GM23338 (cell line): ENCODE measurements around the gene GFI1B. TPM values are rescaled to one million over a fixed set of nuclear protein-coding genes. Genes with fewer than 3 reads are reported as not detected.

Source experiments
- ATAC-seq: fragments of 200-7000 bp; cut with Tn5 transposase; 3 replicates; pipeline ENCODE4 v1.9.1; 2020
- DNase-seq: peaks from one replicate; pipeline ENCODE4 v3.0.0-alpha.2; 2015; ENCODE audit warnings: low spot score
- H2AFZ ChIP-seq: fragments of 200-600 bp; sonication (generic); 2 replicates; pipeline ENCODE4 v1.8.0; 2016; ENCODE audit warnings: antibody characterized with exemption, mild to moderate bottlenecking, moderate library complexity
- H3F3A ChIP-seq: fragments of 200-600 bp; sonication (generic); replicated peaks from 2 replicates; pipeline ENCODE4 v1.8.0; 2017; ENCODE audit warnings: antibody characterized with exemption, mixed run types, low read depth
- H3K27ac ChIP-seq: fragments of 200-600 bp; sonication (generic); 2 replicates; pipeline ENCODE4 v1.6.1; 2016; ENCODE audit warnings: low read depth
- H3K27me3 ChIP-seq: fragments of 200-600 bp; sonication (generic); 2 replicates; pipeline ENCODE4 v1.8.0; 2016; ENCODE audit warnings: mild to moderate bottlenecking, mixed run types, moderate library complexity; ENCODE audit not compliant: insufficient read depth
- H3K36me3 ChIP-seq: fragments of 200-600 bp; sonication (generic); 2 replicates; pipeline ENCODE4 v1.8.0; 2016; ENCODE audit warnings: mild to moderate bottlenecking; ENCODE audit not compliant: insufficient read depth
- H3K4me1 ChIP-seq: fragments of 200-600 bp; sonication (generic); 2 replicates; pipeline ENCODE4 v1.8.0; 2016; ENCODE audit warnings: mild to moderate bottlenecking, moderate library complexity; ENCODE audit not compliant: insufficient read depth
- H3K4me2 ChIP-seq: fragments of 200-600 bp; sonication (generic); 2 replicates; pipeline ENCODE4 v1.7.1; 2017; ENCODE audit warnings: mixed run types
- H3K4me3 ChIP-seq: fragments of 200-600 bp; sonication (generic); 2 replicates; pipeline ENCODE4 v1.6.1; 2016; ENCODE audit warnings: mixed run types
- H3K79me2 ChIP-seq: fragments of 200-600 bp; sonication (generic); replicated peaks from 2 replicates; pipeline ENCODE4 v1.8.0; 2017; ENCODE audit warnings: mild to moderate bottlenecking; ENCODE audit not compliant: insufficient read depth
- H3K9me2 ChIP-seq: fragments of 200-600 bp; sonication (generic); 2 replicates; pipeline ENCODE4 v1.8.0; 2017; ENCODE audit not compliant: insufficient read depth
- H4K20me1 ChIP-seq: fragments of 200-600 bp; sonication (generic); replicated peaks from 2 replicates; pipeline ENCODE4 v1.8.0; 2017; ENCODE audit warnings: mild to moderate bottlenecking; ENCODE audit not compliant: insufficient read depth
- H3K27ac Mint-ChIP-seq: 2 replicates; pipeline ENCODE4 v1.8.0; 2020; ENCODE audit warnings: inconsistent platforms, mild to moderate bottlenecking, moderate library complexity, mixed read lengths
- H3K27me3 Mint-ChIP-seq: 3 replicates; pipeline ENCODE4 v1.8.0; 2022; ENCODE audit warnings: low read depth, mild to moderate bottlenecking, moderate library complexity, mixed read lengths, inconsistent platforms; ENCODE audit not compliant: insufficient read depth, poor library complexity
- H3K36me3 Mint-ChIP-seq: 3 replicates; pipeline ENCODE4 v1.8.0; 2021; ENCODE audit warnings: low read depth, mild to moderate bottlenecking, inconsistent platforms, moderate library complexity, mixed read lengths
- H3K4me1 Mint-ChIP-seq: 3 replicates; pipeline ENCODE4 v1.8.0; 2020; ENCODE audit warnings: mild to moderate bottlenecking, inconsistent platforms, mixed read lengths
- H3K4me3 Mint-ChIP-seq: 3 replicates; pipeline ENCODE4 v1.8.0; 2021; ENCODE audit warnings: moderate library complexity, mild to moderate bottlenecking, inconsistent platforms, mixed read lengths
- H3K9me3 Mint-ChIP-seq: 3 replicates; pipeline ENCODE4 v1.8.0; 2020; ENCODE audit warnings: moderate library complexity, mild to moderate bottlenecking, inconsistent platforms, mixed read lengths
- CREB1 ChIP-seq: fragments of 250-450 bp; sonication (Bioruptor Pico); IDR thresholded peaks from 2 replicates; pipeline ENCODE4 v1.5.0; 2020; ENCODE audit warnings: low read depth, mild to moderate bottlenecking, moderate library complexity
- ETS1 ChIP-seq: IDR thresholded peaks from 2 replicates; pipeline ENCODE4 v1.6.1; 2016; ENCODE audit warnings: antibody characterized with exemption
- EZH2 ChIP-seq: fragments of 200-600 bp; sonication (generic); IDR thresholded peaks from one replicate; pipeline ENCODE4 v1.8.0; 2017; ENCODE audit warnings: antibody characterized with exemption, mild to moderate bottlenecking, low read depth; ENCODE audit not compliant: unreplicated experiment
- EZH2phosphoT487 ChIP-seq: fragments of 200-600 bp; sonication (generic); IDR thresholded peaks from one replicate; pipeline ENCODE4 v1.8.1; 2018; ENCODE audit warnings: antibody characterized with exemption; ENCODE audit not compliant: unreplicated experiment
- JUNB ChIP-seq: IDR thresholded peaks from one replicate; pipeline ENCODE4 v1.6.1; 2016; ENCODE audit warnings: antibody characterized with exemption; ENCODE audit not compliant: unreplicated experiment
- NANOG ChIP-seq: IDR thresholded peaks from 2 replicates; pipeline ENCODE4 v1.6.1; 2016; ENCODE audit warnings: antibody characterized with exemption, borderline replicate concordance
- POLR2AphosphoS5 ChIP-seq: IDR thresholded peaks from 2 replicates; pipeline ENCODE4 v1.6.1; 2016; ENCODE audit warnings: antibody characterized with exemption, low read depth
- REST ChIP-seq: IDR thresholded peaks from one replicate; pipeline ENCODE4 v1.6.1; 2018; ENCODE audit warnings: antibody characterized with exemption; ENCODE audit not compliant: unreplicated experiment
- STAT1 ChIP-seq: IDR thresholded peaks from one replicate; pipeline ENCODE4 v1.6.1; 2016; ENCODE audit warnings: antibody characterized with exemption; ENCODE audit not compliant: unreplicated experiment
- ZNF114 ChIP-seq: fragments of 250-450 bp; sonication (Bioruptor Pico); IDR thresholded peaks from 2 replicates; pipeline ENCODE4 v1.5.0; 2020; ENCODE audit warnings: mild to moderate bottlenecking, moderate library complexity
- ZNF331 ChIP-seq: fragments of 250-450 bp; sonication (Bioruptor Pico); IDR thresholded peaks from 2 replicates; pipeline ENCODE4 v1.5.0; 2020; ENCODE audit warnings: low read depth, mild to moderate bottlenecking, moderate library complexity
- polyA plus RNA-seq: library from polyadenylated mRNA; unstranded; fragments of >200 nt; fragmentation: Nextera tagmentation; extraction: Ambion mirVana; gene quantifications from 2 replicates; pipeline ENCODE4 v1.2.1, GENCODE V29; 2016
- total RNA-seq: library from RNA; depleted of rRNA; stranded (reverse); fragments of >200 nt; shearing (Covaris generic); gene quantifications from 2 replicates; pipeline ENCODE4 v1.2.3, GENCODE V29; 2014
- TF ChIP-seq, protein P1 (sequence below): fragments of 250-450 bp; sonication (Bioruptor Pico); IDR thresholded peaks from 2 replicates; pipeline ENCODE4 v1.5.0; 2020; ENCODE audit warnings: mild to moderate bottlenecking, moderate library complexity
- TF ChIP-seq, protein P2 (sequence below), 2 experiments: fragments of 200-600 bp in 1 of 2; sonication (generic) in 1 of 2; conservative IDR thresholded peaks; 2 replicates each; pipeline versions ENCODE4 v1.5.1 to v1.6.1; 2016 to 2017; ENCODE audit warnings: antibody characterized with exemption in 2 of 2, low read depth in 2 of 2, mild to moderate bottlenecking in 2 of 2, moderate library complexity in 1 of 2

GFI1B gene
- total and polyA plus RNA-seq, 2 experiments from 2014 or later, result 0.38 TPM; not detected in 1

GRCh38 chr9:132988244-132989013, 9.9 kb downstream of the GFI1B start:
- H3K79me2 ChIP-seq, result no peaks in the 10 kb centered on the region
- H3K4me2 ChIP-seq, result no peak overlapping the region
- H3K36me3 ChIP-seq, result no peaks in the 10 kb centered on the region
- H3K27me3 ChIP-seq, result no peaks in the 10 kb centered on the region
- H3K27ac Mint-ChIP-seq, result no peak overlapping the region
- H3K4me1 ChIP-seq, result 0 out of 2 replicates have a peak, but pooled peaks cover 1% of the 10 kb centered on the region
- H3K36me3 Mint-ChIP-seq, result no peaks in the 10 kb centered on the region; the same call in 2 of the 3 replicates
- no peak overlapping the region for H3K27ac ChIP-seq
- no peaks in the 10 kb centered on the region for H3K9me3 Mint-ChIP-seq
- H2AFZ ChIP-seq, result no peak overlapping the region
- DNase-seq (no peak), ATAC-seq (no peak)
- H3K4me3 Mint-ChIP-seq, result no peak overlapping the region
- TF ChIP-seq JUNB, result no peak
- TF ChIP-seq NANOG, result no peak
- TF ChIP-seq ETS1, result no peak
- TF ChIP-seq, protein P1, sequence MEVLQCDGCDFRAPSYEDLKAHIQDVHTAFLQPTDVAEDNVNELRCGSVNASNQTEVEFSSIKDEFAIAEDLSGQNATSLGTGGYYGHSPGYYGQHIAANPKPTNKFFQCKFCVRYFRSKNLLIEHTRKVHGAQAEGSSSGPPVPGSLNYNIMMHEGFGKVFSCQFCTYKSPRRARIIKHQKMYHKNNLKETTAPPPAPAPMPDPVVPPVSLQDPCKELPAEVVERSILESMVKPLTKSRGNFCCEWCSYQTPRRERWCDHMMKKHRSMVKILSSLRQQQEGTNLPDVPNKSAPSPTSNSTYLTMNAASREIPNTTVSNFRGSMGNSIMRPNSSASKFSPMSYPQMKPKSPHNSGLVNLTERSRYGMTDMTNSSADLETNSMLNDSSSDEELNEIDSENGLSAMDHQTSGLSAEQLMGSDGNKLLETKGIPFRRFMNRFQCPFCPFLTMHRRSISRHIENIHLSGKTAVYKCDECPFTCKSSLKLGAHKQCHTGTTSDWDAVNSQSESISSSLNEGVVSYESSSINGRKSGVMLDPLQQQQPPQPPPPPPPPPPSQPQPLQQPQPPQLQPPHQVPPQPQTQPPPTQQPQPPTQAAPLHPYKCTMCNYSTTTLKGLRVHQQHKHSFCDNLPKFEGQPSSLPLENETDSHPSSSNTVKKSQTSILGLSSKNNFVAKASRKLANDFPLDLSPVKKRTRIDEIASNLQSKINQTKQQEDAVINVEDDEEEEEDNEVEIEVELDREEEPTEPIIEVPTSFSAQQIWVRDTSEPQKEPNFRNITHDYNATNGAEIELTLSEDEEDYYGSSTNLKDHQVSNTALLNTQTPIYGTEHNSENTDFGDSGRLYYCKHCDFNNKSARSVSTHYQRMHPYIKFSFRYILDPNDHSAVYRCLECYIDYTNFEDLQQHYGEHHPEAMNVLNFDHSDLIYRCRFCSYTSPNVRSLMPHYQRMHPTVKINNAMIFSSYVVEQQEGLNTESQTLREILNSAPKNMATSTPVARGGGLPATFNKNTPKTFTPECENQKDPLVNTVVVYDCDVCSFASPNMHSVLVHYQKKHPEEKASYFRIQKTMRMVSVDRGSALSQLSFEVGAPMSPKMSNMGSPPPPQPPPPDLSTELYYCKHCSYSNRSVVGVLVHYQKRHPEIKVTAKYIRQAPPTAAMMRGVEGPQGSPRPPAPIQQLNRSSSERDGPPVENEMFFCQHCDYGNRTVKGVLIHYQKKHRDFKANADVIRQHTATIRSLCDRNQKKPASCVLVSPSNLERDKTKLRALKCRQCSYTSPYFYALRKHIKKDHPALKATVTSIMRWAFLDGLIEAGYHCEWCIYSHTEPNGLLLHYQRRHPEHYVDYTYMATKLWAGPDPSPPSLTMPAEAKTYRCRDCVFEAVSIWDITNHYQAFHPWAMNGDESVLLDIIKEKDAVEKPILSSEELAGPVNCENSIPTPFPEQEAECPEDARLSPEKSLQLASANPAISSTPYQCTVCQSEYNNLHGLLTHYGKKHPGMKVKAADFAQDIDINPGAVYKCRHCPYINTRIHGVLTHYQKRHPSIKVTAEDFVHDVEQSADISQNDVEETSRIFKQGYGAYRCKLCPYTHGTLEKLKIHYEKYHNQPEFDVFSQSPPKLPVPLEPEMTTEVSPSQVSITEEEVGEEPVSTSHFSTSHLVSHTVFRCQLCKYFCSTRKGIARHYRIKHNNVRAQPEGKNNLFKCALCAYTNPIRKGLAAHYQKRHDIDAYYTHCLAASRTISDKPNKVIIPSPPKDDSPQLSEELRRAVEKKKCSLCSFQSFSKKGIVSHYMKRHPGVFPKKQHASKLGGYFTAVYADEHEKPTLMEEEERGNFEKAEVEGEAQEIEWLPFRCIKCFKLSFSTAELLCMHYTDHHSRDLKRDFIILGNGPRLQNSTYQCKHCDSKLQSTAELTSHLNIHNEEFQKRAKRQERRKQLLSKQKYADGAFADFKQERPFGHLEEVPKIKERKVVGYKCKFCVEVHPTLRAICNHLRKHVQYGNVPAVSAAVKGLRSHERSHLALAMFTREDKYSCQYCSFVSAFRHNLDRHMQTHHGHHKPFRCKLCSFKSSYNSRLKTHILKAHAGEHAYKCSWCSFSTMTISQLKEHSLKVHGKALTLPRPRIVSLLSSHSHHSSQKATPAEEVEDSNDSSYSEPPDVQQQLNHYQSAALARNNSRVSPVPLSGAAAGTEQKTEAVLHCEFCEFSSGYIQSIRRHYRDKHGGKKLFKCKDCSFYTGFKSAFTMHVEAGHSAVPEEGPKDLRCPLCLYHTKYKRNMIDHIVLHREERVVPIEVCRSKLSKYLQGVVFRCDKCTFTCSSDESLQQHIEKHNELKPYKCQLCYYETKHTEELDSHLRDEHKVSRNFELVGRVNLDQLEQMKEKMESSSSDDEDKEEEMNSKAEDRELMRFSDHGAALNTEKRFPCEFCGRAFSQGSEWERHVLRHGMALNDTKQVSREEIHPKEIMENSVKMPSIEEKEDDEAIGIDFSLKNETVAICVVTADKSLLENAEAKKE (CRISPR knock-in tag), result no peak
- no peak for TF ChIP-seq REST
- no peak for TF ChIP-seq STAT1
- no peak for TF ChIP-seq ZNF114 (CRISPR knock-in tag)
- no peak for TF ChIP-seq CREB1
- TF ChIP-seq EZH2, result no peak
- TF ChIP-seq, protein P2, sequence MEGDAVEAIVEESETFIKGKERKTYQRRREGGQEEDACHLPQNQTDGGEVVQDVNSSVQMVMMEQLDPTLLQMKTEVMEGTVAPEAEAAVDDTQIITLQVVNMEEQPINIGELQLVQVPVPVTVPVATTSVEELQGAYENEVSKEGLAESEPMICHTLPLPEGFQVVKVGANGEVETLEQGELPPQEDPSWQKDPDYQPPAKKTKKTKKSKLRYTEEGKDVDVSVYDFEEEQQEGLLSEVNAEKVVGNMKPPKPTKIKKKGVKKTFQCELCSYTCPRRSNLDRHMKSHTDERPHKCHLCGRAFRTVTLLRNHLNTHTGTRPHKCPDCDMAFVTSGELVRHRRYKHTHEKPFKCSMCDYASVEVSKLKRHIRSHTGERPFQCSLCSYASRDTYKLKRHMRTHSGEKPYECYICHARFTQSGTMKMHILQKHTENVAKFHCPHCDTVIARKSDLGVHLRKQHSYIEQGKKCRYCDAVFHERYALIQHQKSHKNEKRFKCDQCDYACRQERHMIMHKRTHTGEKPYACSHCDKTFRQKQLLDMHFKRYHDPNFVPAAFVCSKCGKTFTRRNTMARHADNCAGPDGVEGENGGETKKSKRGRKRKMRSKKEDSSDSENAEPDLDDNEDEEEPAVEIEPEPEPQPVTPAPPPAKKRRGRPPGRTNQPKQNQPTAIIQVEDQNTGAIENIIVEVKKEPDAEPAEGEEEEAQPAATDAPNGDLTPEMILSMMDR (conservative IDR thresholded peaks at IDR 0.05; ENCODE audit: low read depth in 2 of 2), result no peak
- TF ChIP-seq ZNF331 (CRISPR knock-in tag), result no peak
- no peak for TF ChIP-seq POLR2AphosphoS5
- TF ChIP-seq EZH2phosphoT487, result no peak
- no peak overlapping the region for H3K4me3 ChIP-seq
- peaks cover 16% of the 10 kb centered on the region for H3K27me3 Mint-ChIP-seq
- no peaks in the 10 kb centered on the region for H3K9me2 ChIP-seq
- no peaks in the 10 kb centered on the region for H4K20me1 ChIP-seq
- peaks cover 12% of the 10 kb centered on the region for H3K4me1 Mint-ChIP-seq
- no peaks in the 10 kb centered on the region for H3F3A ChIP-seq
